Sigmoid colon (tissue), 4 donors: ENCODE data around the gene PLCD1.

Experiments used
- CTCF ChIP-seq, 4 experiments: fragments of 450-650 bp in 3 of 4; fragments of 200-600 bp in 1 of 4; IDR thresholded peaks; one replicate each; pipeline ENCODE4 v1.5.1; 2016 to 2019; ENCODE audit warnings: antibody characterized with exemption in 4 of 4, mild to moderate bottlenecking in 3 of 4, moderate library complexity in 2 of 4
- POLR2A ChIP-seq, 2 donors: fragments of 450-650 bp; IDR thresholded peaks; one replicate each; pipeline ENCODE4 v1.6.1; 2016; ENCODE audit warnings: antibody characterized with exemption in 2 of 2, mild to moderate bottlenecking in 2 of 2, moderate library complexity in 2 of 2
- POLR2AphosphoS5 ChIP-seq, 4 donors: sonication (generic); formaldehyde crosslinking; IDR thresholded peaks; one replicate each; pipeline ENCODE4 v1.6.1; 2017; ENCODE audit warnings: antibody characterized with exemption in 4 of 4

DNA sequence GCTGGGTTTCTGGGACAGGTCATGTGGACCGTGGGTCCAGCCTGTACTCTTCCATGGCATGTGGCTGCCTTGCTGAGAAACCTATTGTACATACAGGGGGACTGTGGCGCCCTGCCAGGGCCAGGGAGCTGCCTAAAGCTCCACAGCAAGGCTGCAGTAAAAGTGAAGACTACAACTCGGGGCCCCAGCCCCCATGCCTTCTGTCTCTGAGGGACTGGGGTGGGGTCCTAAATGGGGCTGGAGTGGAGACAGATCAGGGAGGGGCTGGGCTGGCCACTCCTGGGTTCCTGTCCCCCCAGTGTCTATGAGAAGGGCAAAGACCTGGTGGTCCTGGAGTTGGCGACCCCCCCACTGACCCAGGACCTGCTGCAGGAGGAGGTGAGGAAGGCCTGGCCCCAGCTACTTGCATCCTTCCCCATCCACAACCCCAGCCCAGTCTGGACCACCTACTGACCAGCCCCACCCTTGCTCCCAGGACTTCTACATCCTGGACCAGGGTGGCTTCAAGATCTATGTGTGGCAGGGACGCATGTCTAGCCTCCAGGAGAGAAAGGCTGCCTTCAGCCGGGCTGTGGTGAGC, 31.6 kb downstream of the PLCD1 start:
- no peak for TF ChIP-seq CTCF (IDR thresholded peaks at IDR 0.05)
- no peak for TF ChIP-seq POLR2A (IDR thresholded peaks at IDR 0.05)
- TF ChIP-seq POLR2AphosphoS5 (IDR thresholded peaks at IDR 0.05) = no peak
